ENCODE measurements around the gene SLC50A1.

DNA sequence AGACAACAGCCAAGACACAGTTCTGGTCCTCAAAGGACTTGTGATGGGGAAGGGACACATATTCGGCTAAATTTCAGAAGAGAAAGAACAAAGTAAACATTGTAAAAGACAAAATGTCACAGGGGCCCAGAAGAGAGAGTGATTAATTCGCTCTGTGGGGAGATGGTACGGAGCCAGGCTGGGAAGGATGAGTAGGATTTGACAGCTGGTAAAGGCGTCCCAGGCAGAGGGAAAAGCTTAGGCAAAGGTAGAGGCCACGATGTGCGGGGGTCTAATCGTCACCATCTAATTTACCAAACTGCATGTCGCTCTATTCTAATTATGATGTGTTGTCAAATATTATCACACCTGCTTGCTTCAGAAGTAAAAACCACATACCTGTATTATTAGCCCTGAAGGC, 25.3 kb upstream of the SLC50A1 start:
- TF ChIP-seq, protein P1, sequence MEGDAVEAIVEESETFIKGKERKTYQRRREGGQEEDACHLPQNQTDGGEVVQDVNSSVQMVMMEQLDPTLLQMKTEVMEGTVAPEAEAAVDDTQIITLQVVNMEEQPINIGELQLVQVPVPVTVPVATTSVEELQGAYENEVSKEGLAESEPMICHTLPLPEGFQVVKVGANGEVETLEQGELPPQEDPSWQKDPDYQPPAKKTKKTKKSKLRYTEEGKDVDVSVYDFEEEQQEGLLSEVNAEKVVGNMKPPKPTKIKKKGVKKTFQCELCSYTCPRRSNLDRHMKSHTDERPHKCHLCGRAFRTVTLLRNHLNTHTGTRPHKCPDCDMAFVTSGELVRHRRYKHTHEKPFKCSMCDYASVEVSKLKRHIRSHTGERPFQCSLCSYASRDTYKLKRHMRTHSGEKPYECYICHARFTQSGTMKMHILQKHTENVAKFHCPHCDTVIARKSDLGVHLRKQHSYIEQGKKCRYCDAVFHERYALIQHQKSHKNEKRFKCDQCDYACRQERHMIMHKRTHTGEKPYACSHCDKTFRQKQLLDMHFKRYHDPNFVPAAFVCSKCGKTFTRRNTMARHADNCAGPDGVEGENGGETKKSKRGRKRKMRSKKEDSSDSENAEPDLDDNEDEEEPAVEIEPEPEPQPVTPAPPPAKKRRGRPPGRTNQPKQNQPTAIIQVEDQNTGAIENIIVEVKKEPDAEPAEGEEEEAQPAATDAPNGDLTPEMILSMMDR (IDR thresholded peaks at IDR 0.05), result no peak
- TF ChIP-seq POLR2AphosphoS5 (IDR thresholded peaks at IDR 0.05; ENCODE audit: insufficient read depth in 1 of 2, low read depth in 1 of 2), result no peak
- TF ChIP-seq POLR2A (IDR thresholded peaks at IDR 0.05), result no peak
